Right ventricle myocardium inferior (tissue), 1 donor: ENCODE results near the gene TRHDE. TPM values are rescaled to one million over a fixed set of nuclear protein-coding genes. Genes with fewer than 3 reads are reported as not detected.

Experiments
- ATAC-seq: fragments of 200-7000 bp; cut with Tn5 transposase; one replicate; pipeline ENCODE4 v1.9.1; 2020; ENCODE audit warnings: mild to moderate bottlenecking, moderate library complexity
- DNase-seq: peaks from one replicate; pipeline ENCODE4 v3.0.0; 2021; ENCODE audit errors: missing footprints
- intact Hi-C: fragments of 100-400 bp; cut with DNase I; formaldehyde crosslinking; loops from one replicate; pipeline ENCODE4 v1.11.0; 2022
- total RNA-seq: library from RNA; stranded (reverse); fragmentation: NEBNext Ultra II Directional; extraction: Animal tissue kit (Norgen Biotek cat#: 25700); gene quantifications from one replicate; pipeline ENCODE4 v1.2.1, GENCODE V29; 2021
- donor health status: DM: no; HTN: yes; CAD: no; lungs with severe emphysema.

Gene TRHDE
- total RNA-seq, 1 donor from 2014 or later = 1.3 TPM

DNA sequence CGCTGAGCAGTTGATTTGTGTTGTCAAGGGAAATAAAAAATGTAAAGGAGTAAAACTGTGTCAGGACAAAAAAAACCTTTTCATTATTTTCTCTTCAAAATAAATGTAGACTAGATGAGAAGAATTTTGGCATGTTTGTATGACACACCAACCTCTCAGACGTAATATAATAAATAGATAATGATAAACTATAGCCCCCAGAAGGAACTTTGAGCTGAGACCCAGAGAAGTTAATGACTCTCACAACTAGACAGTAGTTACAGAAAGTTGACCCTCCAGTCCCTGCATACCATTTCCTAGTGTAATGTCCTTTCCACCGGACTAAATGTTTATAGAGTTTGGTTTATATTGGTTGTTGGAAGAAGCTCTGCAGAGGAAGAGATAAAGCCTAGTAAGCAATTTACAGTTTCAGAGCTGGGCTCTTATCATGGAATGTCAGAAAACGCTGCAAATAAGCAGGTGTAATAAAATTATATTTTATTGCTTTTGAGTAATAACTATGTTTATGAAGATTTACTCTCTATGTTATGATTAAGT, 97.3 kb downstream of the TRHDE start:
- ATAC-seq = no peak
- DNase-seq = no peak
- intact Hi-C loops = no loop called here

DNA sequence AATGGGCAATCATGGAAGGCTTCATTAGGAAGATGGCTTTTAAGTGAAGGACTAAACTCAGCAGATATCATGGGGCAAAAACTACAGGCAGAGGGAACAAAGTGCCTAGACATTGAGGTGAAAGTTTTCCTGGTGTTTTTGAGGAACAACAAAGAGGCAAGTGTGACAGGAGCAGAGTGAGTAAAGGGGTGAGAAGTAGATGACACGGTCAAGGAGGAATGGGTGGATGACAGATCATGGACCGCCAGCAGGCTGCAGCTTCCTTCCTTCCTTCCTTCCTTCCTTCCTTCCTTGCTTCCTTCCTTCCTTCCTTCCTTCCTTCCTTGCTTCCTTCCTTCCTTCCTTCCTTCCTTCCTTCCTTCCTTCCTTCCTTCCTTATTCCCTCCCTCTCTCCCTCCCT, 108.3 kb downstream of the TRHDE start:
- no peak for ATAC-seq

DNA sequence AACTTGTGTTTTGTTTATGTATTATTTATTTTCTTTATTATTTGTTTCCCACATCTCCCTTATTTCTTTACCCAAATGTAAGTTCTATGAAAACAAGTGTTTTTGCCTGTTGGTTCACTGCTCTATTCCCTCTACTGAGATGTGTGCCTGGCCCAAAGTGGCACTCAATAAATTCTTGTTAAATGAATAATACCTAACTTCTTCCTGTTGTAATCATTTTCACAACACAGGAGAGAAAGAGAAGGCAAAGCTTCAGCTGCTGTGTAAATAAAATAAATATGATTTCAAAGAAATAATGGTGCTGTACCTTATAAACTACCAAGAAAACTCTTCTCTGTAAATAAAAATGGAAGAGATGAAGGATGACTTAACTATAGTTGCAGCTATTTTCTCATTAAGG, 116.2 kb downstream of the TRHDE start:
- ATAC-seq (no peak), DNase-seq (no peak)
- intact Hi-C loops = no loop called here

More for the DNA sequence above, 108.3 kb downstream of the TRHDE start:
- intact Hi-C loops = no loop called here
- no peak for DNase-seq

DNA sequence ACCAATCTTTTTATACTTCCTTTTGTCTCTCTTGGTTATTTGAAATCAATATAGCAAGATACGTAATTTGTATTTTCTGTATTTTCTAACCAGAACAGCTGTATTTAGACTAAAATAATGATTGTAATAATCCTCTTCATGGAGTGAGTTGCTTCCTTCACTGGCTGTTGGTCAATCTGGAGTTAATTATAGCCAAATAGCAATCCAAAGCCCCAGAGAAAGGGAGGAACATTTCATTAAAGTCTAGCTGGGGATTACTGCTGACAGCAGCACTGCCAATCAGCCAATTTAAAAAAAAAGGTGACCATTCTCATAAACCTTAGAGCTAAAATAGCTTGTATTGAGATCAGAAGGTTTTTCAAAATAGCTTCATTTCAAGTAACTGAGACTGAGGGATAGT, 118.0 kb downstream of the TRHDE start:
- DNase-seq (no peak), ATAC-seq (no peak)
- intact Hi-C loops = no loop called here

DNA sequence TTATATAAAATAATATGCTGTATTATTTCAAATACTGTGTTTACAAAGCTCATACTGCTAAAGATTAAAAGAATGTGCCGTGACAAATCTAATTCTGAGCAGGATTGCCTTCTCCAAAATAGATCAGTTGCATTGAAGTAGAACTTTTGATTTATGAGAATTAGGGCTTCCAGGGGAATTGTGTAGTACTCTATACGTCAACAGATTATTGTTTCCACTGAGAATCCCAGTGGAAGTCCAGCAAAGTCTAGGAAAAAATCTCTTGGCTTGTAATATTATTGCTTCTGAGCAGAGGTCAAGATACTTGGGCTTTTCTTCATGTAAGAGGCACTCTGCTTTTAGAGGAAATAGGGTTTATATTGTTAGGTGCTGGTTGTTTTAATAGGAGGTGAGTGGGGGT, 133.9 kb downstream of the TRHDE start:
- intact Hi-C loops = no loop called here
- no peak for ATAC-seq
- DNase-seq = no peak

DNA sequence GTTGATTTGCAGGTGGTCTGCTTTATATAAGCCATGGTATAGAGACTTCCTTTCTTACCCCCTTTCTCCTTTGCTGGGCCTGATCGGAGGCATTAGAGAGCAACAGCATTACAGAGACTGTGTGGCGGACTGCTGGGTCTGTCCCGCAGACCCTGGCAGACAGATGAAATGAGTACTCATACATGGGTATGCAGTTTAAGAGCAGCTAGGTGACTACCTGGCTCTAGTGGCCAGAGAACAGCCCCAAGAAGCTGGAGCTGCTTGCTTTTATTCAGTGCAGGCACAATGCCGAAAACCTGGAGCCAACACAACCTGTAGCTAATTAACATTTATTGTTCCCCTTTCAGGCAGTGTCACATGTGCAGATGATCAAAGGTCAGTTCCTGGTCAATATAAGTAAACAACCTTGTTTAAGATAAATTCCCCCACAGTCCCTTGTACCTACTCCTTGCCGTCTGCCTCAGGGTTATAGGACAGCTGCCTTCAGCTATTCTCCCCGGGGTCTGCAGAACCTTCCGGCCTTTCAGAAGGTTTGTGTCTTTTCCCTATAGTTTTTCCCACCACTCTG, 160.0 kb downstream of the TRHDE start:
- intact Hi-C loops = no loop called here

DNA sequence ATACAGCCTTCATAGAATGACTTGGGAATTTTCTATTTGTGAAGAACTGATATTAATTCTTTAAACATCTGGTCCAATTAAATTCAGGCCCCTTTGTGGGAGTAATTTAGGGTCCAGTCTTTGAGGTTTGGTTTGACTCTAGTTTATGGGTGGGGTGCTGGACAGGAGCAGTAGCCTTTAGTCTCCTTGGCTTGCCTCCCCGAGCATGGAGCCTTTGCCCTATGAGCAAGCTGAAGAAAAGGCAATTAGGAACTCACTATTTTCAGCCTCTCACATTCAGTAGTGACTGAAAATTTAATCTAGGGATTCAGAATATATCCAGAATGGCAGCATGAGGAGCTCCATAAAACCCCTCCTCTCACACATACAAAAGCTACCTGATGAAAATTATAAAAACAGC, 161.1 kb downstream of the TRHDE start:
- intact Hi-C loops = no loop called here
- DNase-seq (no peak), ATAC-seq (no peak)

More for the DNA sequence above, 160.0 kb downstream of the TRHDE start:
- ATAC-seq (no peak), DNase-seq (no peak)

DNA sequence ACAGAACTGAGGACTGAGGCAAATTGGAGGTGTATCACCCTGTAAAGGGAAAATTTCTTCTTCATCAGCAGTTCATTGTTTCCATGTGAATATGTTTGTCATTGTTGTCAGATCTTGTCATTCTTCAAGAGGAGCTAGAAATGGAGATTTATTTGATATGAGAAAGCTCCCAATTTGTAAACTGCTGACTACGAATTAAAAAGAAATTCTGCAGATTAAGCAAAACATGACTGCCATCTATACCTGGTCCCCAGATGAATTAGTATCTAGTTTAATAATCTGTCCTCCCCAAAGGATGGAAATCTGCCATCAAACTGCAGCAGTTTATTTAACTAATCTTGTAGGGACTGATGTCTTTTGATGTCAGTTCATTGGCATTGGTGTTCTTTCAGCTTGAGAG, 162.8 kb downstream of the TRHDE start:
- ATAC-seq = no peak
- intact Hi-C loops = no loop called here
- no peak for DNase-seq

DNA sequence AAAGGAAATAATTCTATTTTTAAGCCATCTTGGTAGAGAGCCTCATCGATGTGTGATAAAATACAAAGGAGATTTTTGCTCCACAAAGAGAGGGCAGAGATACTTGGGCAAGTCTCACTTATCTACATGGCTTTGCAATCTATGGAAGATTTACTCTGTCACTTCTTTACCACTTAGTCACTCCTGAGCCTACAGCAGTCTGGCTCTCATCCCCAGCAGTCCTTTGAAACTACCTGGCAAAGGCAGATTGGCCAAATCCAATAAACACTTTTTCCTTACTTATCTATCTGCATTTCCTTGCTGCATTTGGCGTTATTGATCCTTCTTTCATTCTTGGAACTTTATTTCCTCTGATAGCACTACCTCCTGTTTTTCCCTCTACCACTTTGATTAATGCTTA, 170.0 kb downstream of the TRHDE start:
- ATAC-seq = no peak
- intact Hi-C loops = no loop called here

DNA sequence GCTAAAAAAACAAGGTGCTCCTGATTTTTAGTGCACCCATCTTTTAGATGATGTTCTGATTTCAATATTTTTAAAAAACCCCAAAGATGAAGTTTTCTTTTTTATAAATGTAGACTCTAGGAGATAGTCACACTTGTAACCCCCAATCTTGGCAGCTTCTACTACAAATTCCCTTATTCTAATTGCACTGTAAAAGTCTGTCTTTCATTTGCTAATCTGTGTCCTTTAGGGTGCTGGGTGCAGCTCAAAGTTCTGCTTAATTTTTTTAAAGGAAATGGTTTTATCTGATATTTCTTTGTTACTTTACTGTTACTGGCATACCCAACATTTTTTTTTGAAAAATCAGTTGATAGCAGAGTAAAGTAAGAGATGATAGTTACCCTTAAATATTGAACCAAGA, 172.0 kb downstream of the TRHDE start:
- ATAC-seq = no peak
- no peak for DNase-seq
- intact Hi-C loops = no loop called here

More for the DNA sequence above, 170.0 kb downstream of the TRHDE start:
- no peak for DNase-seq

DNA sequence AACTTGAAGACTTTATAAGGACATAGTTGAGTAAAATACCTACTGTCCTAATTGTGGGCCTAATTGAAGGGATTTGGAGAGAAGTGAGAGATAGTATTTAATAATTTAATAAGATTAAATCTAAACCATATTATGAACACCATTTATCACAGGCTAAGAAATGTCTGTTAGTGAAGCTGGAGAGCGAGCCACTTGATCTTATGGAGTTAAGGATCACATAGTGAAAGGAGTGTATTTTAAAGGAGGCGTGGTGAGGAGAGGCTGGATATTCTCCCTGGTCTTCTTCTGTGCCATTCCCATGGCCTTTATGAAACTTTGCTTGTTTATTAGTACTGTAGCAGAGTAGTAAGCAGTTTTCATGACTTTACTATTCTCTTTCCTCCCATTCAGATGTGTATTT, 172.4 kb downstream of the TRHDE start:
- DNase-seq = no peak
- no peak for ATAC-seq
- intact Hi-C loops = no loop called here

DNA sequence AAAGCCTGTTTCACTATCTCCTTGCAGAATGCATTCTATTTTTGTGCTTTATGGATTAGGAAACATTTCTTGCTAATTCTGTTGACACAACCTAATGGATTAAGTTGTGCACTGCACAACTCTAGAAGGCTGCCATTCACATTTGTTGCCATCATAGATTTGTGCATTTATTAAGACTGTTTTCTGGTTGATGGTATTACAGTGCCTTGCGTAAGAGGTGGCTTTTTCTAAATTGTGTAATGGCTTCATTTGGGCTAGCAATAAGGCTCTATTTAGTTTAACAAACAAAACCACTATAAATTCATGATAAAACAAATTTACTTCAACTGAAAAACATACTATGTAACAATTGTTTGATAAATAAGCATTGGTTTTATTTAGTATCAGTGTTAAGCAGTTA, 175.9 kb downstream of the TRHDE start:
- ATAC-seq (no peak), DNase-seq (no peak)
- intact Hi-C loops = no loop called here

DNA sequence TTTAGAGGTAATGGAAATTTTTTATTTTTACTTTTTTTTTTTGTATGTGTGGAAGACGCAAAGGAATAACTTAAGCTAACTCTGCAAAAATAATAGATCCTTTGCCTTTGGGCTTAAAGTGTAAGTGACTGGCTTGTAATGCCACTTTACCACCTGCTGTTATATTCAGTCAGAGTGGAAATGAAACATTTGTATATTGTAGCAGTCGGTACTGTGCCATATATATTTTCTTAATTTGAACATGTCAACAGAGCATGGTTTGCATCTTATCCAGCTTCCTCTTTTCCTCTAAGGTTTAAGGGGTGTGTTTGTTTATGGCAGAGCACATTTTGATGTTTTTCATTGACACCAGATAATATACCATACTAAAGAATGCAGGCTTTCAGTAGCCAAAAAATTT, 176.6 kb downstream of the TRHDE start:
- ATAC-seq (no peak), DNase-seq (no peak)
- intact Hi-C loops = no loop called here

DNA sequence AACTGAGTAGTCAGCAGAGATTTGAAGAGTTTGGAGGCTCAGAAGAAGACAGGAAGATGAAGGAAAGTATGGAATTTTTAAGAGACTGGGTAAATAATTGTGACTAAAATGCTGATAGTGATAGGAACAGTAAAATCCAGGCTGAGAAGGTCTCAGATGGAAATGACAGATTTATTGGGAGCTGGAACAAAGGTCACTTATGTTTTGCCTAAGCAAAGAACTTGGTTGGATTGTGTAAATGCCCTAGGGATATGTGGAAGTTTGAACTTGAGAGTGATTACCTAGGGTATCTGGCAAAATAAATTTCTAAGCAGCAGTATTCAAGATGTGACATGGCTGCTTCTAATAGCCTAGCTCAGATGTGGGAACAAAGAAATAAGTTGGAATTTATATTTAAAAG, 180.9 kb downstream of the TRHDE start:
- intact Hi-C loops = no loop called here
- ATAC-seq (no peak), DNase-seq (no peak)

DNA sequence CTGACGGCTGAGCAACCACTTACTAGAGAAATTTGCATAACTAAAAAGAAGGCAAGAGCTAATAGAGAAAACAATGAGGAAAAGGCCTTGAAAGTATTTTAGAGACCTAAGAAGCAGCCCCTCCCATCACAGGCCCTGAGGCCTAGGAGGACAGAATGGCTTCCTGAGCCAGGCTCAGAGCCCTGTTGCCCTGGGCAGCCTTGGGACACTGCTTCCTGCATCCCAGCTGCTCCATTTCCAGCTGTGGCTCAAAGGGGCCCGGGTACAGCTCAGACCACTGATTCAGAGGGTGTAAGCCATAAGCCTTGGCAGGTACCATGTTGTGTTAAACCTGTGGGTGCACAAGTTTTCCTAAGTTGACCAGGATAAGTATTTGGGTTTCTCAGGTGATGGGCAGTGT, 181.4 kb downstream of the TRHDE start:
- DNase-seq (no peak), ATAC-seq (no peak)
- intact Hi-C loops = no loop called here

DNA sequence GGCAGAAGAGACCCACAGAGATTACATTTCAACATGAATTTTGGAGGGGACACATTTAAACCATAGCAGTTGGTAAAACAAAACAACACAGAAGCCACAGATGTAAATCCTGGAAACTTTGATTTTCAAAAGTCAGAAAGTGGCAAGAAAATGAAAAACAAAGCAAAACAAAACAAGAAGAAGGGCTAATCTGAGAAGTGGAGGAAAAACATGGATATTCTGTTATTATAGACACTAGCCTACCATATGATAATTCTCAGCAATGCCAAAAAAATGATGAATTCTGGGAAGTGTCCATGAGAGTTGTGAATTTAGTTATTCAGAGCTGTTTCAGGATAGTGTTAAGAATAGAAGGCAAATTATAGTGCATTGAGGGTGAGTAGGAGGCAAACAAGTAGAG, 192.3 kb downstream of the TRHDE start:
- intact Hi-C loops = no loop called here
- DNase-seq (no peak), ATAC-seq (no peak)

DNA sequence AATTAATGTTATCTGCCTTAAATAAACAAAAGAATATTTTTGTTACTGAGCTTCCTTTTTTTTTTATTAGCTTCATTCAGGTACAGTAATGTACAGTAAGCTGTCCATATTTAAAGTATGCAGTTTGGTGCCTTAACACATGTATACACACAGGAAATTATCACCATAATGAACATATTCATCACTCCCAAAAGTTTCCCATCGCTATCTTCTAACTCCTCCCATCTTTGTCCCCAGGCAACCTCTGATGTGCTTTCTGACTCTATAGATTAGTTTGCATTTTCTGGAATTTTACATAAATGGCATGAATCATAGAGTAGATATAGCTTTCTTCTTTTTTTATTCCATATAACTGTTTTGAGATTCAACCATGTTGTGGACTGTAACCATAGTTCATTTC, 193.0 kb downstream of the TRHDE start:
- ATAC-seq (no peak), DNase-seq (no peak)
- intact Hi-C loops = no loop called here

DNA sequence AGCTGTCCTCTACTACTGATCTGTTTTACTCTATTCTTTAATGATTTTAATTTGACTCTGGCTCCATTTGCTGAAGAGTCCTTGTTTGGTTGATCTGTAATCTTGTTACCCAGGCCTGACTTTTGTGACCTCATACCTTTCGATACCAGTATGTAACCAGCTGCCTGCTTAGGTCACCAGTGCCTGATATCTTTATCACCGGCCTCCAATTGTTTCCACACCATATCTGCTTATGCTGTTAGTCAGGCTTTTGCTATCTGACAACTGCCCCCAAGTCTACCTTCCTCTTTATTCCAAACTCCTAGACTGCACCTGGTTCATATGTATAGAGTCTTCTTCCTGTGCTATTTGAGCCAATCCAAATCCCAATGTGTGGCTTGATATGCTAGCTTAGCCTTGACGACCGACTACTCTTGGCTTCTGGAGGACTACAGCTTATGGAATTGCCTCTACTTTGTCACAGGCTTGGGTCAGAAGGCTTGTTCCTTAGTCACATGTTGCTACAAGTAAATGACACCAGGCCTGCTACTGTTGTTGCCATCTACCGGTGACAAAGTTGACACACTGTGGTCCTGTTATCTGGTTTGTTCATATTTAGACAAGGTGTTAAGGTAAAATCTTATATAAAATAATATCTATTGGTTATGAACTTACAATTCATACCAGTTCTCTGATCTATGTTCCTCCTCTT, 193.9 kb downstream of the TRHDE start:
- intact Hi-C loops = no loop called here
- no peak for ATAC-seq

DNA sequence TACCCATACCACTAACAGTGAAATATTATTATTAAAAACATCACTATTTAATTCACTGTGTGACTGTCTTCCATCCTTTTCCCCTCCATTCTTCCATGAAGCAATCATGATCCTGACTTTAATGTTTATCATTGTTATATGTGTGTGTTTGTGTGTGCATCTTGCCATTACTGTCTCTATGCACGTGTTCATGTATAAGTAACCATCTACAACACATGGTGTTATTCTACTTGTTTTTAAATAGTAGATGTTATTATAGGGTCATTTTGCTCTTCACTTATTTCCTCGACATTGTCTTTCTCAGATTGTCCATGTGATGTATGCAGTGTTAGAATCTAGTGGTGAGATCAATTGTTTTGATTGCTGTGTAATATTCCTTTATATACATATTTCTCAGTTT, 195.8 kb downstream of the TRHDE start:
- intact Hi-C loops = no loop called here
- no peak for DNase-seq
- no peak for ATAC-seq

More for the DNA sequence above, 193.9 kb downstream of the TRHDE start:
- DNase-seq = no peak

DNA sequence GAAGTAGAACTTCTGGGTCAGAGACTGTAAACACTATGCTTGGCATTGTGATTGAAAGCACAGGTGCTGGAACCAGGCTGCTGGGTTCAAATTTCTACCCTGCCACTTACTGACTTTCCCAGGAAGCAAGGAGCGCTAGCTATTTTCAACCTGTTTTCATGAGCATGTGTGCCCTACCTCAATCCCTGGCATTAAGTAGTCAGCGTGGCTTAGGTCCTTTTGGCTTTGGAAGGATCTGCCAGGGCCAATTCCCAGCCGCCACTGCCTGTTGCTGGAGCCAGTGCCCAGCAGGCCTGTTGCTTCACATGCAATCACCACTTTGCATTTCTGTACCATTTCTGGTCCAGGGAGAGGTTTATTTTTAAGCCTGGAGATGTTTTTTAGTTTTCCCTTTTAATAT, 196.3 kb downstream of the TRHDE start:
- ATAC-seq (no peak), DNase-seq (no peak)
- intact Hi-C loops = no loop called here

DNA sequence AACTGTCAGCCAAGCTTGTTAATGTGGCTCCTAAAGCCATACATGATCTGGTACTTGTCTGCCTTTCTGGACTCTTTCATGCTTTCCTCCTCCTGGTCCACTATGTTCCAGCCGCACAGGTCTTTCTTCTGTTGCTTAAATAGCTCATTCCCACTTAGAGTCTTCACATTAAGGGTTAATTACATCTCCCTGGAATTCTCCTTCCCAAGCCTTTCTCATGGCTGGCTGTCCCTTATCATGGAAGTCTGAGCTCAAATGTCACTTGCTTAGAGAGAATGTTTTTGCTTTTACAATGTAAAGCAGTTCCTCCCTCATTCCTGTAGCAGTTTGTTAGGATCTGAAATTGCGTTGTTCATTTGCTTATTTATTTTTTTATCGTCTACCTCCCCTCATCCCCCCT, 199.6 kb downstream of the TRHDE start:
- ATAC-seq = no peak
- intact Hi-C loops = no loop called here
- DNase-seq = no peak
